HG02588 (cell line): ENCODE measurements around the gene TNPO3.
"Not testable (repeated sequence)": the region's sequence is repeated elsewhere in the genome, so short reads cannot be mapped to it uniquely, and the experiment has no call there.

Experiments
- ATAC-seq: cut with Tn5 transposase; IDR thresholded peaks from one replicate; pipeline ENCODE4 v1.9.1; 2021; ENCODE audit warnings: mild to moderate bottlenecking, moderate library complexity; ENCODE audit not compliant: unreplicated experiment

TNPO3 gene

GRCh38 chr7:129017933-129018538, 36.9 kb downstream of the TNPO3 start:
- no peak for ATAC-seq

- ATAC-seq = no peak
Observed at GRCh38 chr7:129017264-129017663, 37.6 kb downstream of the TNPO3 start.

DNA sequence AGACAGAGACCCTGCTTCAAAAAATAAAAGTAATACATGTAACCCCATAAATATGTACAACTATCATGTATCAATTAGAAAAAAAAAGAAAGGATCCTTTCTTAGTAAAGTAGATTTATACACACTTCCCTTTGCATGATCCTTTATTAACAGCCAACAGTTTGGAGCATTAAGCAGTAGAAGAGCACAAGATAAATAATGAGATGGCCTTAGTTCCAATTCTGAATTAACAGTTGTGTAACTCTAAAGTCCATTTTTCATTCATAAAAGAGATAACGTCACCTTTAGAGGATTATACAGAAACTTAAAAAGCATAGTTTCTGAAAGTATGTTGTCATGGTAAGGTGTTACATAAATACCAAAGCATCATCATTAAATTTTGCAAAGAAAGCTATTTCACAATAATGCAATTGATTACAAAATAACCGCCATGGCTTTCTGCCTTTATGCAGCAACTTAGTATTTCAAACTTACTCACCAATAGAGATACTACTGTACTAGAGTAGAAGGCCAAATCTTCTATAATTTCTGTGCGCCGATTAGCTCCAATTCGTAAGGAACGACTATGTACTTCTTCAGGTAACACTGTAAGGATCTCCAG, 40.3 kb downstream of the TNPO3 start:
- no peak for ATAC-seq

DNA sequence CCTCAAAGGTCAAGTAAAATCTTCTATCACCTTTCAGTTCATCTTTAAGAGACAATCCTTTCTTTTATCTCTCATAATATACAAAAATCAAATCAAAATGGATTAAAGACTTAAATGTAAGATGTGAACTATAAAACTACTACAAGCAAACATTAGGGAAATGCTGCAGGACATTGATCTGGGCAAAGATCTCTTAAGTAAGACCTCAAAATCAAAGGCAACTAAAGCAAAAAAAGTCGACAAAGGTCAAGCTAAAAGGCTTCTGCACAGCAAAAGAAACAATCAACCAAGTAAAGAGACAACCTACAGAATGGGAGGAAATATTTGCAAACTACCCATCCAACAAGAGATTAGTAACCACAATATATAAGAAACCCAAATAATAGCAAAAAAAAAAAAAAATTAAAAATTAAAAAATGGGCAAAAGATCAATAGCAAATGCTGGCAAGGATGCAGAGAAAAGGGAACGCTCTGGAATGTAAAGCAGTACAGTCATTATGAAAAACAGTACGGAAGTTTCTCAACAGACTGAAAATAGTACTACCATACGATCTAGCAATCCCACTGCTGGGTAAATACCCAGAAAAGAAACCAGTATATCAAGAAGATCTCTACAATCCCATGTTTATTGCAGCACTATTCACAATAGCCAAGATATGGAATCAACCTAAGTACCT, 41.7 kb downstream of the TNPO3 start:
- no peak for ATAC-seq

- no peak for ATAC-seq
Observed at GRCh38 chr7:129012641-129013040, 42.3 kb downstream of the TNPO3 start.

GRCh38 chr7:129010075-129010474, 44.8 kb downstream of the TNPO3 start:
- no peak for ATAC-seq

DNA sequence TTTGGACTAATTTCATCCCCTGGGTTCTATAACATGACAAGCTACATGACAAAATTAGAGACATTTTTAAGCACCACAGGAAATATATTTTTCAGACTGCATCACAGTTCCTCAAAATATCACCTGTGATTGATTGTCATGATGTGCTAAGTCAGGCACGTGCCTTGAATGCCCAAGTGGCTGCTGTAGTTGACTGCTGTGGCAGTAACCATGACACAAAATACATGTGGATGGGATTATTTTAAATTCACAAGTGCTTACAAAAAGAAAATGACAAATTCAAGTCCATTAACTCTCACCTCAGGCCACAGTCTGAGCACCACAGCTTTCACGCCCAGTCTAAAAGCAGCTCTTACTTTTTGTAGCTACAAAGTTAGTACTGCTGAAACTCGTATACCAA, 45.5 kb downstream of the TNPO3 start:
- ATAC-seq = peak; percentile 63

DNA sequence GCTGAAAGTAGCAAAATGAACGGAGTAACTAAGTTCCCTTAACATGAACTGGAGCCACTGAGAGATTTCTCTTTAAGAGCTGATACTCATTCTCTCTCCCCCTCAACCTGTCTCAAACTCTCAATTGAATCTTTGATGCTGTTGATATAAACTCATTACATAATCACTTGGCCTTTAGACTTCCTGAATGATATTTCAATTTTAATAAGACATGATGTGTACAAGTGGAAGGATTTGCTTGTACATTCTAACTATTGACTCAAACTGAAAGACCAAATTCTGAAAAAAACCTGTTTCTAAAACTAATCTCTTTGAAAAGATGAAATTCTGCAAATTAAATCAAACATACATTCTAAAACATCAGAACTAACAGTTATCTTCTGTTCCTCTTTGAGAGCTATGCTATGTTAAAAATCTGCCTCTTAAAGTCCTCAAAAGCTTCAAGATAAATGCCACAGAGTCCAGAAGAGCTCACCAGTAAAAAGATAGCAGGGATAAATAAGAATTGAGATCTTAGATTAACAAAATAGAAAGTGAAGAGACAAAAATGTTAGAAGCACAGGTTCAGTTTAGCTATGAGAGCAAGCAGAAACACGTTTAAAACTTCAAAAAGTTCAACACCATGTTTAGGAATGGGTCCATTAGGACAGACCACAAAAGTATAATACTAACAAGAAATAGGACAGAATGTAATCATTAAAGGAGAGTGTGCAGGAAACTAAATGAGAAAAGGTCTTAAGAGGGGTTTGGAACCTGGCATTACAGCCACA, 46.1 kb downstream of the TNPO3 start:
- no peak for ATAC-seq

GRCh38 chr7:129007572-129007971, 47.3 kb downstream of the TNPO3 start:
- ATAC-seq = no peak

- no peak for ATAC-seq
Observed at GRCh38 chr7:129006636-129007414, 48.1 kb downstream of the TNPO3 start.

DNA sequence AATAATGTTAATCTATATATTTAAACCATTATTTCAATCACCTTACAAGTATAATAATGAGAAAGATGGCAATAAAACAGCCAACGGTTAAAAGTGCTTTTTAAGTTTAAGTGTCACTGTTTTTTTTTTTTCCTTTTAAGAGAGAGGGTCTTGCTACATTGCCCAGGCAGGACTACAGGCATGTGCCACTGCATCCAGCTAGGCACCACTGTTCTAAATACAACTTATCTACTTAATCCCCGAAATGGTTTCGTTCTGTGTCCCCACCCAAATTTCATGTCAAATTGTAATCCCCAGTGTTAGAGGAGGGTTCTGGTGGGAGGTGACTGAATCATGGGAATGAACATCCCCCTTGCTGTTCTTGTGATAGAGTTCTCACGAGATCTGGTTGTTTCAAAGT, 49.7 kb downstream of the TNPO3 start:
- ATAC-seq = no peak

- ATAC-seq = no peak
Observed at GRCh38 chr7:128997181-128997580, 57.7 kb downstream of the TNPO3 start.

DNA sequence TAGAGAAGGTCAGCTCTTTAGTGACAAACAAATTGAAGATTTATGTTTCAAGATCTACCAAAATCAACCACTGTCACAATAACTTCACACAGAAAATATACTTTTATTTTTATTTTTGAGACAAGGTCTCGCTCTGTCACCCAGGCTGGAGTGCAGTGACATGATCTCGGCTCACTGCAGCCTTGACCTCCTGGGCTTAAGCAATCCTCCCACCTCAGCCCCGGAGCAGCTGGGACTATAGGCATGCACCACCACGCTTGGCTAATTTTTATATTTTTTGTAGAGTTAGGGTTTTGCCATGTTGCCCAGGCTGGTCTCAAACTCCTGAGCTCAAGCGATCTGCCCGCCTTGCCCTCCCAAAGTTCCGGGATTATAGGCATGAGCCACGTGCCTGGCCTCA, 60.4 kb downstream of the TNPO3 start:
- not testable (repeated sequence) for ATAC-seq

DNA sequence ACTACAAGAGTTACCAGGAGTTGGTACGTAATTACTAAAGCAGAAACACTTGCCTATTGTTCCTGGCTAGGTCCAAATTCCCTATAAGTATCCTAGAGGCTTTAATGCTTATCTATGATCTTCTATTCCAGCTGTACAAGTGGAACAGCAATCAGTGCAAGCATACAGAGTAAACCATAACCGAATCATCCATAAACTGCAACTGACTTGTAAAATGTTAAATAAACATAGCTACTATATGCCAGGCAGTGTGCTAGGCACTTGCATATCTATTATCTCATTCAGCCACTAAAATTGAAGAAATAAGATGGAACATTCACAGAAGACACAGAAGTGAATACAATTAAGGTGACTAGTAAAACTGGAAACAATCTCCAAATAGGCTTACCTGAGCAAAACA, 61.5 kb downstream of the TNPO3 start:
- no peak for ATAC-seq

GRCh38 chr7:128989961-128990360, 65.0 kb downstream of the TNPO3 start:
- no peak for ATAC-seq

DNA sequence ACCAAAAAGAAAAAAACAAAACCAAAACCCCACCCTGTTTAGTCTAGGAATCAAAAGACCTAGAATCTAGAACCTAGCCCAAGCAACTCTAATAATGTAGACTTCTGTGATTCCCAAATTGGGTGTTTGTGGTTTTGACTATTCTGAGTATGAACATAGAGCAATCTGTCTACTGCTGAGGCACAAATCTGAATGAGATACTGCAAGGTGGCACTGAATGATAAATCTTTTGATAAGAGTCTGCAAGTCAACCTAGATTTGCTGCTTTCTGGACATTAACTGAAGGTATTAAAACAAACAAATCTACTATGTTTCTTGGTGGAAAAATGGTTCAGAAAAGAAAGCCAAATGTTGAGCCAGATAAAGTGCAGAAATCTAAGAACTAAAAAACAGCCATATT, 66.5 kb downstream of the TNPO3 start:
- no peak for ATAC-seq

- no peak for ATAC-seq
Observed at GRCh38 chr7:128986609-128987008, 68.3 kb downstream of the TNPO3 start.

DNA sequence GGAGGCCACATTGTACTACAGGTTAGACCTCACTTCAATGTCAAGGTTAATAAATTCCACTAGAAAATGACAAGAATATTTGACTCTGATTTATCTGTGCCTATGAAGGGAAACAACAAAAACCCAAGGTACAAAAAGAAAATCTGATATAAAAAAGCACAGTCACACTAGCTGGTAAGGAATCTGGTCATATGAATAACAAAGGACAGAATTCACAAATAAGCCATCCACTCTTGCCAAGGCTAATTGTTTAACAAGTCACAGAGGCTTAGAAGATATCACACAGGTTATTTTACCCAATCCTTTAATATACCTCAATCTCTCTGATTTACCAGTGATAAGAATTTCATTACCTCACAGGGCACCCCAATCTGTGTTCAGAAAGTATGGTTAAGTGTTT, 69.3 kb downstream of the TNPO3 start:
- no peak for ATAC-seq

- ATAC-seq = no peak
Observed at GRCh38 chr7:128982105-128982504, 72.8 kb downstream of the TNPO3 start.

GRCh38 chr7:128974241-128974934, 80.5 kb downstream of the TNPO3 start:
- no peak for ATAC-seq
